Spleen (tissue), 11 donors: Measurements from ENCODE around the gene EHMT1. TPM values are rescaled to one million over a fixed set of nuclear protein-coding genes. Genes with fewer than 3 reads are reported as not detected.

Experiments used
- DNase-seq: peaks from one replicate; pipeline ENCODE4 v3.0.0-alpha.2; 2020
- H3K27ac ChIP-seq, 8 donors: fragments of 200-600 bp; sonication (generic) in 7 of 8; 1 replicate in 4 of 8; 2 replicates in 4 of 8; pipeline versions ENCODE4 v1.5.0 to v1.8.0; 2016 to 2021; ENCODE audit warnings: inconsistent platforms in 4 of 8, mild to moderate bottlenecking in 4 of 8, moderate library complexity in 1 of 8
- H3K27me3 ChIP-seq, 7 donors: fragments of 200-600 bp; sonication (generic) in 6 of 7; replicated peaks in 1 of 7; 1 replicate in 4 of 7; 2 replicates in 3 of 7; pipeline versions ENCODE4 v1.5.0 to v1.8.0; 2016 to 2021; ENCODE audit warnings: inconsistent platforms in 3 of 7, mild to moderate bottlenecking in 1 of 7
- H3K36me3 ChIP-seq, 6 donors: fragments of 200-600 bp; sonication (generic) in 5 of 6; 1 replicate in 4 of 6; 2 replicates in 2 of 6; pipeline versions ENCODE4 v1.5.0 to v1.8.0; 2016 to 2021; ENCODE audit warnings: inconsistent platforms in 2 of 6
- H3K4me1 ChIP-seq, 6 donors: fragments of 200-600 bp; sonication (generic) in 5 of 6; 1 replicate in 3 of 6; 2 replicates in 3 of 6; pipeline versions ENCODE4 v1.5.0 to v1.8.0; 2016 to 2021; ENCODE audit warnings: inconsistent platforms in 3 of 6
- H3K4me3 ChIP-seq, 8 donors: fragments of 200-600 bp; sonication (generic) in 7 of 8; 1 replicate in 4 of 8; 2 replicates in 4 of 8; pipeline versions ENCODE4 v1.5.0 to v1.8.0; 2016 to 2021; ENCODE audit warnings: inconsistent platforms in 4 of 8, mild to moderate bottlenecking in 4 of 8, moderate library complexity in 2 of 8
- H3K9me3 ChIP-seq, 8 donors: fragments of 200-600 bp; sonication (generic) in 7 of 8; 1 replicate in 4 of 8; 2 replicates in 4 of 8; pipeline versions ENCODE4 v1.5.0 to v1.8.0; 2016 to 2021; ENCODE audit warnings: inconsistent platforms in 4 of 8
- CTCF ChIP-seq, 11 experiments: fragments of 200-600 bp in 7 of 11; fragments of 450-650 bp in 4 of 11; sonication (generic) in 4 of 11; IDR thresholded peaks in 8 of 11; conservative IDR thresholded peaks in 3 of 11; 1 replicate in 7 of 11; 2 replicates in 4 of 11; pipeline versions ENCODE4 v1.4.0 to v1.8.0; 2016 to 2021; ENCODE audit warnings: antibody characterized with exemption in 11 of 11, inconsistent platforms in 4 of 11, mild to moderate bottlenecking in 1 of 11
- POLR2A ChIP-seq, 3 donors: fragments of 450-650 bp; IDR thresholded peaks; one replicate each; pipeline ENCODE4 v1.5.1; 2017; ENCODE audit warnings: antibody characterized with exemption in 3 of 3, mild to moderate bottlenecking in 1 of 3
- POLR2AphosphoS5 ChIP-seq, 3 donors: sonication (generic); formaldehyde crosslinking; IDR thresholded peaks; one replicate each; pipeline ENCODE4 v1.5.1; 2017; ENCODE audit warnings: antibody characterized with exemption in 3 of 3
- WGBS, 5 donors: extraction: QIAGEN DNeasy Blood & Tissue Kit in 3 of 5; methylation state at CpG; one replicate each; pipeline versions ENCODE4 v1.1.5 to v1.1.7; 2013 to 2018; 5-methylcytosine and 5-hydroxymethylcytosine counted together
- intact Hi-C: fragments of 100-400 bp; cut with DNase I; formaldehyde crosslinking; loops from one replicate; pipeline ENCODE4 v1.15.0; 2023; ENCODE audit warnings: low total_unique reads
- polyA plus RNA-seq, 3 donors: library from polyadenylated mRNA; stranded (reverse); fragments of 200-250 nt; gene quantifications; one replicate each; pipeline ENCODE4 v1.2.1, GENCODE V29; 2013
- total RNA-seq, 7 donors: library from RNA; depleted of rRNA in 3 of 7; stranded (reverse); fragments of >200 nt in 3 of 7; fragmentation: NEBNext Ultra II Directional in 4 of 7; extraction: Animal tissue kit (Norgen Biotek cat#: 25700) in 4 of 7; gene quantifications; one replicate each; pipeline versions ENCODE4 v1.1.0 to v1.2.1, GENCODE V29; 2016 to 2021
- donor health status: healthy with polysubstance abuse.
- donor health status: DM: no; HTN: no; CAD: no; lungs with moderate emphysema.
- donor health status: DM: no; HTN: no; CAD: no.
- donor health status: Bipolar disorder and iron deficiency.
- donor health status: healthy.
- donor health status: DM: no; HTN: no; CAD: no.
- donor health status: DM: yes; HTN: yes; CAD: no.

EHMT1 gene
- total and polyA plus RNA-seq, 10 donors: 35.5 to 163 (median 122) TPM

- TF ChIP-seq POLR2A (IDR thresholded peaks at IDR 0.05) (no peak), POLR2AphosphoS5 (IDR thresholded peaks at IDR 0.05) (no peak), CTCF (IDR thresholded peaks at IDR 0.05 in 8 of 11, conservative IDR thresholded peaks at IDR 0.05 in 3 of 11) (no peak)
- intact Hi-C loops: no loop called here
- no peaks in the 10 kb centered on the region for H3K36me3 ChIP-seq
- H3K4me1 ChIP-seq: peaks cover 46 to 94% (median 76%) of the 10 kb centered on the region in 6 donors
- 74 to 84% (median 81%) methylated on average over 16 of the region's 16 CpGs for WGBS, 5 donors
- no peak overlapping the region for H3K4me3 ChIP-seq
- no peaks in the 10 kb centered on the region for H3K27me3 ChIP-seq
- H3K9me3 ChIP-seq: no peaks in the 10 kb centered on the region
- DNase-seq: peak; percentile 32
- H3K27ac ChIP-seq: peak overlapping the region in 6 of 8 donors; percentile 51 to 79 (median 73)
These were observed 12.8 kb downstream of the EHMT1 start for GRCh38 chr9:137631345-137632229.

DNA sequence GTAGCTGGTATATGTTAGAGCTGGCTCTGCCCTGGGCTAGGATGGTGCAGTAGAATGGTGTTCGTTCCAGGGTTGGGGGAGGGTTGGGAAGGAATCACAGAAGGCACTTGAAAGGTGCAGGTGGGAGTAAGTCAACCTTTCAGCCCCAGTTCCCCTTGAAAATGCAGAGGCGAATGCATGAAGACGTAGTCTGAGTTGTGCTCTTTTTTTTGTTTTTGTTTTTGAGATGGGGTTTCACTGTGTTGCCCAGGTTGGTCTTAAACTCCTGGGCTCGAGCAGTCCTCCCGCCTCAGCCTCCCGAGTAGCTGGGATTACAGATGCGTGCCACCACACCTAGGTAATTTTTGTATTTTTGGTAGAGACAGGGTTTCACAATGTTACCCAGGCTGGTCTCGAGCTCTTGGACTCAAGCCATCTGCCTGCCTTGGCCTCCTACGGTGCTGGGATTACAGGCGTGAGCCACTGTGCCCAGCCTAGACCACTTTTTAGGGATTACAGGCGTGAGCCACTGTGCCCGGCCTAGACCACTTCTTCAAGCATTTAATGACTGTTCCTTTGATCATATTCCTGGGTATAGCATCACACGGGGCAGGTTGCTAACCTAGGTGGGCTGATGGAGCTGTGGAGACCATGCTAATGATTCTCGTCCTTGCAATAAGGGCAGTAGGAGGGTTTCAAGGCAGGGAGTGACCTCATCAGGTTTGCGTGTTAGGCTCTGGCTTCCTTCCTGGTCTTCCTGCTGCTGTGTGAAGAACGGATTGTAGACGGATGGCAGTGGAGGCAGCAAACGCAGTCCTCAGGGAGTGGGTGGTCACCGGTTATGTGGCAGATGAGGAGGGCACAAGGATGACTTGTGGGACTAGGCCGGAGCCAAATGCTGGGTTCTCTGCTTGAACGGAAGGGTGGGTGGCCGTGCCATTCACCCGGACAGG lies 13.7 kb downstream of the EHMT1 start:
- 56 to 65% (median 60%) methylated on average over 17 to 23 of the region's 23 CpGs for WGBS, 5 donors
- Histone ChIP-seq H3K4me3 (no peak overlapping the region), H3K36me3 (no peaks in the 10 kb centered on the region), H3K4me1 (peaks cover 46 to 94% (median 75%) of the 10 kb centered on the region in 6 donors), H3K27ac (peak overlapping the region in 7 of 8 donors; percentile 9 to 79 (median 72)), H3K9me3 (no peaks in the 10 kb centered on the region), H3K27me3 (no peaks in the 10 kb centered on the region)
- DNase-seq: peak; percentile 67
- intact Hi-C loops: no loop called here
- TF ChIP-seq POLR2A (IDR thresholded peaks at IDR 0.05): no peak
- TF ChIP-seq CTCF (IDR thresholded peaks at IDR 0.05 in 8 of 11, conservative IDR thresholded peaks at IDR 0.05 in 3 of 11): no peak
- peak in 2 of 3 donors; percentile 64 to 70 for TF ChIP-seq POLR2AphosphoS5 (IDR thresholded peaks at IDR 0.05)

DNA sequence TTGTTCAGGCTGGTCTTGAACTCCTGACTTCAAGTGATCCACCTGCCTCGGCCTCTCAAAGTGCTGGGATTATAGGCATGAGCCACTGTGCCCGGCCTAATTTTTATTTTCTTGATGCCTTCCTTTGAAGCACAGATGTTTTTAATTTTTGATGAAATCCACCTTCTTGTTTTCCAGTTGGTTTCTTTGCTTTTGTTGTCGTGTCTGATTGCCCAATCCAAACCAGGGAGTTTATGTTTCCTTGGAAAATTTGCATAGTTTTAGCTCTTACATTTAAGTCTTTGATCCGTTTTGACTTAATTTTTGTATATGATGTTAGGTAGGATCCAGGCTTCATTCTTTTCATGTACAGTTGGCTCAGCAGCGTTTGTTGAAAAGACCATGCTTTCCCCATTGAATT lies 15.2 kb downstream of the EHMT1 start:
- Histone ChIP-seq H3K27ac (peak overlapping the region in 6 of 8 donors; percentile 4 to 76 (median 52)), H3K9me3 (no peaks in the 10 kb centered on the region), H3K27me3 (no peaks in the 10 kb centered on the region), H3K36me3 (no peaks in the 10 kb centered on the region), H3K4me3 (no peak overlapping the region), H3K4me1 (peaks cover 43 to 94% (median 70%) of the 10 kb centered on the region in 6 donors)
- 83 to 89% (median 87%) methylated on average over 5 of the region's 5 CpGs for WGBS, 5 donors
- intact Hi-C loops: no loop called here
- no peak for DNase-seq
- TF ChIP-seq CTCF (IDR thresholded peaks at IDR 0.05 in 8 of 11, conservative IDR thresholded peaks at IDR 0.05 in 3 of 11): no peak
- TF ChIP-seq POLR2A (IDR thresholded peaks at IDR 0.05): no peak
